Choroid plexus epithelial cell (primary cell): ENCODE data around the gene SLC25A22.

Experiments used
- DNase-seq: peaks from one replicate; pipeline ENCODE4 v3.0.0-alpha.2; 2010; ENCODE audit warnings: low read depth
- H3K4me3 ChIP-seq: 2 replicates; pipeline ENCODE4 v1.5.1; 2011; ENCODE audit warnings: low read depth, mild to moderate bottlenecking, control low read depth, low read length, moderate library complexity
- CTCF ChIP-seq: conservative IDR thresholded peaks from 2 replicates; pipeline ENCODE4 v1.5.1; 2011; ENCODE audit warnings: low read depth, mild to moderate bottlenecking, control low read depth, inconsistent platforms, low read length, moderate library complexity

Gene SLC25A22

GRCh38 chr11:837990-838307 is 39.9 kb upstream of the SLC25A22 start:
- TF ChIP-seq CTCF = no peak
- no peak for DNase-seq

GRCh38 chr11:837189-837989 is 39.3 kb upstream of the SLC25A22 start:
- H3K4me3 ChIP-seq = no peak overlapping the region
- TF ChIP-seq CTCF = no peak
- no peak for DNase-seq

More at GRCh38 chr11:837990-838307, 39.9 kb upstream of the SLC25A22 start:
- H3K4me3 ChIP-seq = no peak overlapping the region

- DNase-seq = no peak
- no peak overlapping the region for H3K4me3 ChIP-seq
- TF ChIP-seq CTCF = no peak
These were observed 38.6 kb upstream of the SLC25A22 start for GRCh38 chr11:836700-837099.

GRCh38 chr11:836274-836673 is 38.2 kb upstream of the SLC25A22 start:
- no peak for TF ChIP-seq CTCF

GRCh38 chr11:834371-835316 is 36.6 kb upstream of the SLC25A22 start:
- H3K4me3 ChIP-seq = peak overlapping the region; percentile 30
- no peak for TF ChIP-seq CTCF
- peak; percentile 38 for DNase-seq

More at GRCh38 chr11:836274-836673, 38.2 kb upstream of the SLC25A22 start:
- no peak for DNase-seq
- no peak overlapping the region for H3K4me3 ChIP-seq

GRCh38 chr11:833849-834311 is 35.8 kb upstream of the SLC25A22 start:
- H3K4me3 ChIP-seq = peak overlapping the region; percentile 72
- peak; percentile 31 for DNase-seq
- no peak for TF ChIP-seq CTCF
